Gastroesophageal sphincter (tissue), 4 donors: Measurements from ENCODE around the gene ICA1L. TPM values are rescaled to one million over a fixed set of nuclear protein-coding genes. Genes with fewer than 3 reads are reported as not detected.

Experiments
- ATAC-seq: fragments of 150-250 bp; one replicate; pipeline ENCODE4 v1.9.1; 2016; ENCODE audit warnings: mild to moderate bottlenecking, moderate library complexity
- H3K27ac ChIP-seq, 4 donors: fragments of 200-600 bp; sonication (generic) in 3 of 4; 1 replicate in 3 of 4; 2 replicates in 1 of 4; pipeline ENCODE4 v1.5.1; 2016 to 2019
- H3K27me3 ChIP-seq: fragments of 200-600 bp; sonication (generic); one replicate; pipeline ENCODE4 v1.5.1; 2019
- H3K36me3 ChIP-seq, 2 donors: fragments of 200-600 bp; sonication (generic); one replicate each; pipeline ENCODE4 v1.5.1; 2019; ENCODE audit warnings: control low read depth in 1 of 2
- H3K4me1 ChIP-seq, 3 donors: fragments of 200-600 bp; sonication (generic); 1 replicate in 2 of 3; 2 replicates in 1 of 3; pipeline ENCODE4 v1.5.1; 2016 to 2019; ENCODE audit warnings: control low read depth in 2 of 3
- H3K4me3 ChIP-seq, 2 donors: fragments of 200-600 bp; sonication (generic); one replicate each; pipeline ENCODE4 v1.5.1; 2019; ENCODE audit warnings: mild to moderate bottlenecking in 1 of 2, moderate library complexity in 1 of 2
- H3K9me3 ChIP-seq, 3 donors: fragments of 200-600 bp; sonication (generic); one replicate each; pipeline ENCODE4 v1.5.1; 2017 to 2019; ENCODE audit warnings: control low read depth in 2 of 3
- CTCF ChIP-seq, 4 experiments: fragments of 200-600 bp in 2 of 4; fragments of 450-650 bp in 2 of 4; sonication (generic) in 1 of 4; IDR thresholded peaks; one replicate each; pipeline ENCODE4 v1.5.1; 2017 to 2019; ENCODE audit warnings: antibody characterized with exemption in 4 of 4, mild to moderate bottlenecking in 2 of 4, moderate library complexity in 2 of 4
- EP300 ChIP-seq: sonication (generic); formaldehyde crosslinking; IDR thresholded peaks from one replicate; pipeline ENCODE4 v1.6.1; 2017; ENCODE audit warnings: antibody characterized with exemption, mild to moderate bottlenecking
- POLR2A ChIP-seq, 2 donors: fragments of 450-650 bp; IDR thresholded peaks; one replicate each; pipeline ENCODE4 v1.6.1; 2017; ENCODE audit warnings: antibody characterized with exemption in 2 of 2, mild to moderate bottlenecking in 2 of 2, moderate library complexity in 1 of 2
- POLR2AphosphoS5 ChIP-seq: sonication (generic); formaldehyde crosslinking; IDR thresholded peaks from one replicate; pipeline ENCODE4 v1.6.1; 2017; ENCODE audit warnings: antibody characterized with exemption
- WGBS, 2 donors: methylation state at CpG; one replicate each; pipeline ENCODE4 v1.1.5; 2018; ENCODE audit warnings: low coverage in 1 of 2; 5-methylcytosine and 5-hydroxymethylcytosine counted together
- total RNA-seq, 4 donors: library from RNA; depleted of rRNA; stranded (reverse); fragments of >200 nt; gene quantifications; one replicate each; pipeline ENCODE4 v1.1.0, GENCODE V29; 2016

Gene ICA1L
- total RNA-seq, 4 donors from 2014 or later, result 12.2 to 40.8 (median 28.6) TPM

- no peak overlapping the region for H3K27ac ChIP-seq
- no peaks in the 10 kb centered on the region for H3K9me3 ChIP-seq
- WGBS, 2 donors, result 66 to 73% methylated on average over 4 of the region's 4 CpGs
- ATAC-seq, result no peak
- H3K36me3 ChIP-seq, result peaks cover 0 to 41% of the 10 kb centered on the region in 2 donors
- no peak overlapping the region for H3K4me3 ChIP-seq
- peaks cover 0 to 5% (median 0%) of the 10 kb centered on the region in 3 donors for H3K4me1 ChIP-seq
- no peak for TF ChIP-seq POLR2A (IDR thresholded peaks at IDR 0.05)
- no peak for TF ChIP-seq POLR2AphosphoS5
- no peak for TF ChIP-seq CTCF (IDR thresholded peaks at IDR 0.05)
- TF ChIP-seq EP300, result no peak
- H3K27me3 ChIP-seq, result no peaks in the 10 kb centered on the region
Measured at GRCh38 chr2:202758128-202758527, 113.4 kb downstream of the ICA1L start.

GRCh38 chr2:202757339-202757738 is 114.2 kb downstream of the ICA1L start:
- H3K27ac ChIP-seq, result no peak overlapping the region
- WGBS, 2 donors, result 77 to 98% methylated on average over 5 of the region's 5 CpGs
- TF ChIP-seq POLR2AphosphoS5, result no peak
- no peak for TF ChIP-seq EP300
- no peak for TF ChIP-seq CTCF (IDR thresholded peaks at IDR 0.05)
- TF ChIP-seq POLR2A (IDR thresholded peaks at IDR 0.05), result no peak

GRCh38 chr2:202756598-202756997 is 115.0 kb downstream of the ICA1L start:
- H3K36me3 ChIP-seq, result peaks cover 0 to 41% of the 10 kb centered on the region in 2 donors
- H3K4me1 ChIP-seq, result peaks cover 0 to 5% (median 0%) of the 10 kb centered on the region in 3 donors
- 93 to 94% methylated on average over 2 to 3 of the region's 3 CpGs for WGBS, 2 donors
- H3K9me3 ChIP-seq, result no peaks in the 10 kb centered on the region
- H3K4me3 ChIP-seq, result no peak overlapping the region
- no peak for ATAC-seq
- H3K27me3 ChIP-seq, result no peaks in the 10 kb centered on the region
- TF ChIP-seq CTCF (IDR thresholded peaks at IDR 0.05) (no peak), POLR2AphosphoS5 (no peak), EP300 (no peak), POLR2A (IDR thresholded peaks at IDR 0.05) (no peak)
- H3K27ac ChIP-seq, result no peak overlapping the region

More at GRCh38 chr2:202757339-202757738, 114.2 kb downstream of the ICA1L start:
- Histone ChIP-seq H3K36me3 (peaks cover 0 to 41% of the 10 kb centered on the region in 2 donors), H3K9me3 (no peaks in the 10 kb centered on the region), H3K4me3 (no peak overlapping the region), H3K4me1 (peaks cover 0 to 5% (median 0%) of the 10 kb centered on the region in 3 donors), H3K27me3 (no peaks in the 10 kb centered on the region)
- no peak for ATAC-seq

- H3K4me1 ChIP-seq, result peaks cover 0 to 5% (median 0%) of the 10 kb centered on the region in 3 donors
- H3K36me3 ChIP-seq, result peaks cover 0 to 26% of the 10 kb centered on the region in 2 donors
- no peak overlapping the region for H3K4me3 ChIP-seq
- TF ChIP-seq EP300 (no peak), POLR2AphosphoS5 (no peak), POLR2A (IDR thresholded peaks at IDR 0.05) (no peak), CTCF (IDR thresholded peaks at IDR 0.05) (no peak)
- H3K27me3 ChIP-seq, result no peaks in the 10 kb centered on the region
- WGBS, 2 donors, result 60 to 66% methylated on average over 2 to 5 of the region's 6 CpGs
- no peaks in the 10 kb centered on the region for H3K9me3 ChIP-seq
- ATAC-seq, result no peak
- no peak overlapping the region for H3K27ac ChIP-seq
Measured at GRCh38 chr2:202754936-202755335, 116.6 kb downstream of the ICA1L start.

GRCh38 chr2:202752071-202752470 is 119.5 kb downstream of the ICA1L start:
- no peaks in the 10 kb centered on the region for H3K4me1 ChIP-seq
- no peak for ATAC-seq

More at GRCh38 chr2:202752071-202752470, 119.5 kb downstream of the ICA1L start:
- no peak for TF ChIP-seq EP300
- no peak for TF ChIP-seq CTCF (IDR thresholded peaks at IDR 0.05)
- TF ChIP-seq POLR2A (IDR thresholded peaks at IDR 0.05), result no peak
- TF ChIP-seq POLR2AphosphoS5, result no peak
- no peak overlapping the region for H3K4me3 ChIP-seq
- H3K27ac ChIP-seq, result no peak overlapping the region
- H3K27me3 ChIP-seq, result no peaks in the 10 kb centered on the region
- H3K36me3 ChIP-seq, result peaks cover 0 to 4% of the 10 kb centered on the region in 2 donors
- no peaks in the 10 kb centered on the region for H3K9me3 ChIP-seq
- WGBS, 2 donors, result 48 to 57% methylated on average over 2 of the region's 2 CpGs
